Loucy (cell line): Measurements from ENCODE around the gene DPEP3.

Experiments used
- CTCF ChIP-seq: fragments of 200-600 bp; sonication (generic); conservative IDR thresholded peaks from 2 replicates; pipeline ENCODE4 v1.5.1; 2014; ENCODE audit warnings: mild to moderate bottlenecking, antibody characterized with exemption, low read length
- EZH2phosphoT487 ChIP-seq: fragments of 200-600 bp; IDR thresholded peaks from 2 replicates; pipeline ENCODE4 v1.6.1; 2018; ENCODE audit warnings: antibody characterized with exemption, mild to moderate bottlenecking, moderate library complexity, borderline replicate concordance

GRCh38 chr16:67963292-67963661 lies 17.0 kb downstream of the DPEP3 start:
- TF ChIP-seq CTCF: no peak
- no peak for TF ChIP-seq EZH2phosphoT487
